ENCODE measurements around the gene RAB7A. TPM values are rescaled to one million over a fixed set of nuclear protein-coding genes. Genes with fewer than 3 reads are reported as not detected.

Gene RAB7A
- total RNA-seq, 6 experiments from 2014 or later: 84.0 to 145 (median 119) TPM

DNA sequence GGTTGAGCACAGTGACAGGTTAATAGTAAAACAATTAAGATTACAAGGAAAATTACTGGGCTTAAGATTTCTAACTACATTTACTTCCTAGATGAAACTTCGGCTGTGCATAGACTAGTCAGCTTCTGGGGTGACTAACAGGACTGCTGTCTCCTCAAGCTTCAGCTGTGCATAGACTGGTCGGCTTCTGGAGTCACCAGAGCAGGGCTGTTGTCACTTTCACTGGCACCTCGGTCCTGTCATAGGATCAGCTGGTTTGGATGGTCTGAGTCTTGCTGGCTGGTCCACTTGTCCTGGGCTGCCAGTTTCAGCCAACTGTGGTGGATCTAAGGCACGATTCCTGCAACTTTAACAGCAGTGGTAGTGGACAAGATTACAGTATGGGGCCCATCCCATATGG lies 129.6 kb downstream of the RAB7A start:
- ATAC-seq (no peak), DNase-seq (no peak)
- Histone ChIP-seq H3K27ac (no peak overlapping the region), H3K4me1 (no peaks in the 10 kb centered on the region), H3K36me3 (no peaks in the 10 kb centered on the region), H3K9me3 (peaks cover 0 to 8% (median 0%) of the 10 kb centered on the region in 4 donors), H3K27me3 (no peaks in the 10 kb centered on the region), H3K4me3 (no peak overlapping the region)
- WGBS (ENCODE audit: insufficient coverage, low coverage, low lambda C conversion rate, missing lambda C conversion rate): 83% methylated on average over 2 of the region's 4 CpGs
- TF ChIP-seq CTCF (IDR thresholded peaks at IDR 0.05): no peak
- TF ChIP-seq POLR2A (IDR thresholded peaks at IDR 0.05): no peak
- intact Hi-C loops (cut with DNase I): no loop called here

DNA sequence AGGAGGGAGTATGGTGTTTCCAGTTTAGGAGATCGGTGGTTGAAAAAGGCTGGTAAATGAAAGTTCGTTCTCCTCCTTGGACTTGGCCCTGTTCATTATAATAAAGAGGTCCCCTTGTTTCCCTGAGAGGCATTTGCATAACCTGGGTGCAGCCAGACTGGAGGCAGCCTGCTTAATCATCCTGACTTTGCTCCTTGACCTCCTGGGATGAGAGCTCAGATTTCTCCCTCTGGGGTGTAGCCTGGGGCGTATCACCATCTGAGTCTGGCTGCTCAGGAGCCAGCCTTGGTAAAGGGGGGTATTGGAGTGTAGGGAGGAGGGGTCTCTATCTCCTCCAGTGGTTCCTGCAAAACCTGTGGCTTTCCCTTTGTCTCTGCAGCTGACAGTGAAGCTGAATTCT lies 132.2 kb downstream of the RAB7A start:
- no peak overlapping the region for H3K4me3 ChIP-seq
- no peak for ATAC-seq
- H3K4me1 ChIP-seq: no peaks in the 10 kb centered on the region
- no peaks in the 10 kb centered on the region for H3K27me3 ChIP-seq
- DNase-seq: no peak
- intact Hi-C loops (cut with DNase I): no loop called here
- no peak overlapping the region for H3K27ac ChIP-seq
- TF ChIP-seq POLR2A (IDR thresholded peaks at IDR 0.05) (no peak), CTCF (IDR thresholded peaks at IDR 0.05) (no peak)
- 83% methylated on average over 2 of the region's 3 CpGs for WGBS (ENCODE audit: insufficient coverage, low coverage, low lambda C conversion rate, missing lambda C conversion rate)
- H3K36me3 ChIP-seq: no peaks in the 10 kb centered on the region
- peaks cover 0 to 8% (median 0%) of the 10 kb centered on the region in 4 donors for H3K9me3 ChIP-seq

DNA sequence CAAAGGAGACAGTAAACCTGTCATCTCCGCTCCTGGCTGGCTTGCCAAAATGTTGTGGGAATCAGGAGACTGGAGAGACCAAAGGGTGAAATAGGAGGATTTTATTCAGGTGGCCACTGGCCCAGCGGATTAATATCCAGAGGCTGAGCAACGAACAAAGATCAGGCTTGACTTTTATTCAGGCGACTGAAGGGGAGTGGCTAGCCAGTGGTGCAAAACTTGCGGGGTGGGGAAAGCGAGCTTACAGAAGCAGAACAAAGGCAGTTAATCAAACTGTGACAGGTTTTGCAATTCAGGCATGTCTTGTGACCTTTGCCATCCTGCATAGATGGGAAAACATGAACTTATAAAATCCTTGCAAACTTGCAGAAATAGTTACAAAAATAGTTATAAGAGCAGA lies 133.6 kb downstream of the RAB7A start:
- H3K27me3 ChIP-seq: no peaks in the 10 kb centered on the region
- peak in 2 of 4 donors; percentile 28 to 45 for ATAC-seq
- H3K4me3 ChIP-seq: no peak overlapping the region
- TF ChIP-seq POLR2A (IDR thresholded peaks at IDR 0.05) (no peak), CTCF (IDR thresholded peaks at IDR 0.05) (no peak)
- no peak for DNase-seq
- no peaks in the 10 kb centered on the region for H3K4me1 ChIP-seq
- intact Hi-C loops (cut with DNase I): no loop called here
- H3K27ac ChIP-seq: no peak overlapping the region
- 83% methylated on average over 6 of the region's 6 CpGs for WGBS (ENCODE audit: insufficient coverage, low coverage, low lambda C conversion rate, missing lambda C conversion rate)
- H3K9me3 ChIP-seq: peaks cover 0 to 8% (median 0%) of the 10 kb centered on the region in 4 donors
- no peaks in the 10 kb centered on the region for H3K36me3 ChIP-seq

DNA sequence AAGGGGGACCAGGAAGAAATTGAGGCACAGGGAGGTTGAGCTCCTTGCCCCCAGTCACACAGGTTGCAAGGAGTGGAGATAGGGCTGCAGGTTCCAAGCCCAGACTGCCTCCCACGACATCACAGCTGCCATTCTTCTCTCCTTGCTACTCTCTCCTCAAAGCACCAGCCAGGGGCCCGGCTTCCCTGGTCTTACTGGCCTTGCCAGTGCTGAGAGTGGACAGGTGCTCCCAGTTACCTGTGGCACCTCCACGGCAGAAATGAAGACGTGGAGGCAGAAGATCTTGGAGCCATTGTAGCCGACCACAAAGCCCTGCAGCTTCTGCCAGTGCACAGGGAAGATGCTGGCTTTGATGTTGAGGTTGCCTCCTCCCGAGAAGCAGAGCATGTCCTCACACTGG lies 135.5 kb downstream of the RAB7A start:
- DNase-seq (no peak), ATAC-seq (no peak)
- intact Hi-C loops (cut with DNase I): no loop called here
- peaks cover 0 to 8% (median 0%) of the 10 kb centered on the region in 4 donors for H3K9me3 ChIP-seq
- no peaks in the 10 kb centered on the region for H3K4me1 ChIP-seq
- 100% methylated on average over 1 of the region's 6 CpGs for WGBS (ENCODE audit: insufficient coverage, low coverage, low lambda C conversion rate, missing lambda C conversion rate)
- H3K36me3 ChIP-seq: no peaks in the 10 kb centered on the region
- H3K27ac ChIP-seq: no peak overlapping the region
- no peak overlapping the region for H3K4me3 ChIP-seq
- no peaks in the 10 kb centered on the region for H3K27me3 ChIP-seq
- TF ChIP-seq POLR2A (IDR thresholded peaks at IDR 0.05) (no peak), CTCF (IDR thresholded peaks at IDR 0.05) (no peak)

DNA sequence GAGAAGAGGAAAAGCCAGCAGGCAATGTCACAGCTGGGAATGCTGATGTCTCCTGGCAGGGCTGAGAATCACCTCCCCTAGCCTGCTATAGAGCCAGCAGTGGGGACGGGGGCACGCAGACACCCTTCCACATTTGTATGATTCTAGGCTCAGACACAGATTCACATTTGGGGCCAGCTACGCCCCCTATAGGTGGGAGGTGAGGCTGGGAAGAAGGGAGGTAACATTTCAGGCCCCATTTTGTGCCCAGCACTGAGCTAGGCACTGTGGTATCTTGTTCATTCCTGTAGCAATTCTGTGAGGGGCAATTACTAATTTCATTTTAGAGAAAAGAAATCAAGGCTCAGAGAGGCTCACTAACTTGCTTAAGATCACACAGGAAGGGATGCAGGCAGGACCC lies 137.6 kb downstream of the RAB7A start:
- no peaks in the 10 kb centered on the region for H3K27me3 ChIP-seq
- intact Hi-C loops (cut with DNase I): no loop called here

More for the DNA sequence above, 137.6 kb downstream of the RAB7A start:
- DNase-seq: no peak
- Histone ChIP-seq H3K4me1 (no peaks in the 10 kb centered on the region), H3K9me3 (peaks cover 0 to 8% (median 0%) of the 10 kb centered on the region in 4 donors), H3K27ac (no peak overlapping the region), H3K36me3 (no peaks in the 10 kb centered on the region), H3K4me3 (no peak overlapping the region)
- WGBS (ENCODE audit: insufficient coverage, low coverage, low lambda C conversion rate, missing lambda C conversion rate): 40% methylated on average over 1 of the region's 3 CpGs
- no peak for ATAC-seq
- TF ChIP-seq CTCF (IDR thresholded peaks at IDR 0.05): peak in 2 of 4 donors; percentile 8 to 20
- TF ChIP-seq POLR2A (IDR thresholded peaks at IDR 0.05): no peak
